NCI-H187 treated with DMSO at 0.1 percent for 48 hours (cell line): ENCODE measurements around the gene UBE3D.
"Not testable (repeated sequence)": the region's sequence is repeated elsewhere in the genome, so short reads cannot be mapped to it uniquely, and the experiment has no call there.

Experiments used
- DNase-seq: peaks from one replicate; lab custom pipeline; 2025; lab: John Stamatoyannopoulos, UW

UBE3D gene

DNA sequence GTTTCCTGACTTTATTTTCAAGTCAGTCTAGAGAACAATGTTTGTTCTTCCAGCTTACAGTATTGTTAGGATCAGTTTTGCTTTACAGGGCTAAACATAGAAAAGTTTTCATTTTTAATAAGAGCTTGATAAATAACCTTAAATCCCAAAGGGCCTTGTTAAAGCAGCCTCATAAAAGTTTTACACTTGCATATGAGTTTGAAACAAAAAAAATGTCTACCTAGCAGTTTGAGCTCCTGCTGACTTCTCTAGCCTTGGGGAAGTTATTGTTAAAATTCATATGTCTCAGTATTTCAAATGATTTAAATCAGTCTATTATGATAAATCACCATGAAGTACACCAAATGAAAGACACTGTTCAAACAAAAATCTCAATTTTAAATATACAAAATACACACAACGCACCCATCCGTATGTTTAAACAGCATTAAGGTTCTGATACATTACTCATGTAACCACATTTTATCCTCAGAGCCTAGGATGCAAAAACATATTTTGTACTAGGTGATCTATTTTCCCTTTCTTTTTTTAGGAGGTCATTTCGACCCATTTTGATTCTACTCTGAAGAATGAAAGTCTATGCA is 87.2 kb downstream of the UBE3D start:
- no peak for DNase-seq

DNA sequence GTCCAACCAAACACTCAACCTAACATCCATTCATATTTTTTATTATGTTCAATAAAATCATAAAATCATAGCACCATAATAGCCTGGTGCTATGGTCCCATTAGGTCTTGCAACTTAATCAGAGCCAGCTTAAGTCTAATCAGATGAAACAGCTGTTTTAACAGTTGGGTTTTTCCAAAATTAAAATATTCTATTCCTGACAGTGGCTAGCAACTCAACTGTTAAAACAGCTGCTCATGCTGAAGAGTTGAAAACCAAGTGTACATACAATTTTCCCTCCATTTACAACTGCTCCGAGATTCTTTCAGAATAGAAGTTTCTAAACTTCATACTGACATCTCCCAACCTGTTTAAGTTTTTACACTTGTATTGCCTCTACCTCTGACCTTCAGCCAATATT is 89.5 kb downstream of the UBE3D start:
- no peak for DNase-seq

DNA sequence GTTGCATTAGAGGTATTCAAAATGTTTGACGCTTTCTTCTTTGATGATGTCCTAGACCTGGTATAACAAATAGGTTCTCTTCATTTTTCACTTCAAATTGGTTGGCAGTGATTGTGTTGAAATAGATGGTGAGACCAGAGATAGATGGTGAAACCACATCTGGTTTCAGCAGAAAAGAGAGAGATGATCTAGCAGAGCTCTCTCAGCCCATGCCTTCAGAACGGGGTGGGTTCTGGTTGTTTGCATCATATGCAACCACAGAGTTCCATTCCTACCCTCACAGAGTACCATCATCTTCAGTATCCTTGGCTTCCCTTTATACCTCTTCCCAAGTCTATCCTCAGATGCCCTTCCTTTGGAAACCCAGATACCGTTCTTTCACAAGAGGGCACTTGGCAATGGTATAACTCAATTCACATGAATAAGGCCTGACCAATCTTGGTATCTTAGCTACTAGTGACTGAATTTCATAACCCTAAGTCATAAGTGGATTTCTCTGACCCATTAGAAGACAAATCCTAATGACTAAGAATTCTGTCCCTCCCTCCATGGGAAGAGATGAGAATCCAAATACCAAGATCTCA is 93.7 kb downstream of the UBE3D start:
- no peak for DNase-seq

DNA sequence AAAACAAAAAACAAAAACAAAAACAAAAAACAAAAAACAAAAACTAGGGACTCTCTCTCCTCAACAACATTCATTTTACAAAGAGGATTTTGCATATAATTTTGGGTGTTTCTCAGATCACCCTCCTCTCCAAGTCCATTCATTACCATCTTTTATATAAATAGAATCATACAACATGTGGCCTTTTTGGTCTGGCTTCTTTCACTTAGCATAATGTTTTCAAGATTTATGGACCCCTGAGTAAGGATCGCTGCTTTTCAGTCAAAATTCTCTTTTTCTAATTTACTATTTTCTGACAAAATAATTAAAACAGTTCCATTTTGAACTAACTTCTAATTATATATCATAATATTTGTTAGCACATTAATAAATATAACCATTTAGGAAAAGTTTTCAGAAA is 94.8 kb downstream of the UBE3D start:
- no peak for DNase-seq

DNA sequence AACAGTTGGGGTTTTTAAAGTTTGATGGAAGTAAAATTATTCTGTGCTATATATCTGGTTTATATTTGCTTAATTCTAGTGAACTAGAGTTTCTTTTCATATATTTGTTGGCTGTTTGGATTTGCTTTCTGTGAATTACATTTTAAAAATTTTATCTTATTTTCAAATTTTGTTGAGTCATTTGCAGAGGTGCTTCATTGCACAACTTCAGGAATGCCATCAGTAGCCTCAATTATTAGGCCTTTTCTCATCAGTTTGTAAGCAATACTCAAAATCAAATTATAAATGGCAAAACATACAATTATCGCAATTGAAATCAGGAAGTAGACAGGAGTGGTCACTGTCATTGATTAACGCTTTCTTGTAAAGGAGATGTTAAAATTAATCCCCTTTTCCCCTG is 96.9 kb downstream of the UBE3D start:
- DNase-seq: no peak

DNA sequence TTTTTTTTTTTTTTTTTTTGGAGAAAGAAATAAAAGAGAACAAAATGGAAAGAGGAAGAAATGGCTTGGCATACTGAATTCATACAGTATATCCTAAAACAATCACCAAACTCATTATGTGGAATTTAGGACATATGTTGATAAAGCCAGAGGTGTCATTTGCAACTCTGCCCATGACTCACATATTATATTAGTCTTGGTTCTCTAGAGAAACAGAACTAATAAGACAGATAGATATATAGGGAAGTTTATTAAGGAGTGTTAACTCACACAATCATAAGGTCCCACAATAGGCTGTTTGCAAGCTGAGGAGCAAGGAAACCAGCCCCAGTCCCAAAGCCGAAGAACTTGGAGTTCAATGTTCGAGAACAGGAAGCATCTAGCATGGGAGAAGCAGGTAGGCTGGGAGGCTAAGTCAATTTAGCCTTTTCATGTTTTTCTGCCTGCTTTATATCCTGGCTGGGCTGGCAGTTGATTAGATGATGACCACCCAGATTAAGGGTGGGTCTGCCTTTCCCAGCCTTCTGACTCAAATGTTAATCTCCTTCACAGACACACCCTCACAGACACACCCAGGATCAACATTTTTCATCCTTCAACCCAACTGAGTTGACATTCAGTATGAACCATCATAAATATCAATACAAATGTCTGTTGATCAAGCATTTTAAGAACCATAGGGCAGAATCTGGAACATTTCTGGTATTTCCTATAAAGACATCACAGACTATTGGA is 102.3 kb downstream of the UBE3D start:
- no peak for DNase-seq

DNA sequence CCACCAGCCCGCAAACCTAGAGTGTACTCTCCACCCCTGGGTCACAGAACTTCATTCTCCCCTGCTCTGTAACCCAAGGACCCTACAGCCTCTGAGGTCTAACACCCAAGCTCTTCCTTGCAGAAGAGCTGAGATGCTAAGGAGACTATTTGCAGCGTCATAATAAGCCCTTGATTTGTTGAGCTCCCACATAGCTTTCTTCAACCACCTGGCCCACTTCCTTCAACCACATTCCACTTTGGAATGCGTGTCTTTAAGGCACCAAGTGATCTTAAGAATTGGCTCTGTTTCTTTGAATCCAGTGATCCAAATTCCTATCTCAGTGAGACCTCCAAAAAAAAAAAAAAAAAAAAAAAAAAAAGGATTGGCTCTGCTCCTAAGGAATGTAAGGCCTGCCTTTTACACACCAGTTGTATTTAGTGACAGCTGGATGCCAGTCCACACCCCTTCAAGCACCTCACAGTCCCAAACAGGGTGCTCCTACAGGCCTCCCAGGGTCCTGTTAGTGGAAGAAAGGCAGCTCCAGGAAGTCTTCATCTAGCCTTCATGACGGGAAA is 106.2 kb downstream of the UBE3D start:
- DNase-seq: no peak

DNA sequence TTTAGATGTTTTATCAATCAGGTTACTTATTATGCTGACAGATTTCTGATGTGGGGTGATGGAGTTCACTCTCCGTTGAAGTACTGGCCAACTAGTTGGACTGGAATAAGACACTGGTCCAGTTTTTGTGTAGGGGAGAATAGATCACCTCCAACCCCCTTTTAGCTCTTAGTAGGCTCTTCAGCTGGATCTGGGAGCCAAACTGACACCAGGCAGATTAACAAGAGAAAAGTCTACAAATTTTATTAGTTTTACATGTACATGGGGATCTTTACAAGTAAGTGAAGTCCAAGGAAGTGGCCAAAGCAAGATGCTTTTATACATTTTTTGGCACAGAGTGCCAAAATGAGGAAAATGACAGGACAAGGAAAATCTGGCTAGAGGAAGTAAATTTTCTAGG is 107.1 kb downstream of the UBE3D start:
- no peak for DNase-seq

DNA sequence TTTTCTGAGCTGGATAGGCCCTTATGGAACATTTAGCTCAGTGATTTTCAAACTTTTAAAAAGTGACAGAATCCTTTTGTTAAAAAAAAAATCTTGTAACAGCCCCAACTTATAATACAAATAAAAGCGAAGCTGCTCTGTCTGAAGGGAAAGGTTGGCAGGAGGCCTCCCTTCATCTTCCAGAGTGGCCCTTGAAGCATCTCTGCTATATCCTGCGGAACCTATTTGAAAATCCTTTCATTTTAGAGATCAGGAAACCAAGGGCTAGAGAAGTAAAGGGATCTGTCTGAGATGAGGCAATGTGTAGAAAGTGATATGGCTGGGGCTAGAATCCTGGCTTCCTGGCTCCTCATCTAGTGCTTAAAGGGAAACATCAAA is 107.8 kb downstream of the UBE3D start:
- DNase-seq: no peak

DNA sequence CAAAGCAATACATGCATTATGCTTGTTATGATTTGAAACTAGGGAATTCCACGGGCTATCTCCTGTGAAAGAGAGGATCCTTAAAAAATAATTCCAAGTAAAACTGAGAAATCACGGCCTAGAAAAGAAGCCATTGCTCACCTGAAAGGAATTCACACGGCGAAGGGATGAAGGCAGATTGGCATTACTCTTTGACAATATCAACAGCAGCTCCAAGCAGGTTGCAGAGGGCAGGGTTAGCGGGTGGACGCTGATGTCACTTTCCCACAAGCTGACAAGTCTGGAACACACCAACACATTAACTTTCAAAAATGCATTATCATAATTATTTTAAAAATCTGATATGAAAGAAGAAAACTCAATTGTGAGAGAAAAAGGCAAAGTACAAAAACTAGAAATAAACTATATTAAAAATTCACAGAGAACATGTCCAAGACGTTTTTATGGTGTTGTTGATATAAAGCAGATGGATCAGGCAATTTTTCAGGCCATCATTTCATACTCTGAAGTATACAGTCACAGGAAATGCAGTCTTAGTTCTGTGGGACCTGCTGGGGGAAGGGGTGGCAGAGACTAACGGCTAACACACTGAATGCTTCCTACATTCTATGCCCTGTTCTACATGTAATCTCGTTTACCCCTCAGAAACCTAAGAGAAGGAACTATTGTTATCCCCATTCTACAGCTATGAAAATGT is 108.3 kb downstream of the UBE3D start:
- DNase-seq: no peak

DNA sequence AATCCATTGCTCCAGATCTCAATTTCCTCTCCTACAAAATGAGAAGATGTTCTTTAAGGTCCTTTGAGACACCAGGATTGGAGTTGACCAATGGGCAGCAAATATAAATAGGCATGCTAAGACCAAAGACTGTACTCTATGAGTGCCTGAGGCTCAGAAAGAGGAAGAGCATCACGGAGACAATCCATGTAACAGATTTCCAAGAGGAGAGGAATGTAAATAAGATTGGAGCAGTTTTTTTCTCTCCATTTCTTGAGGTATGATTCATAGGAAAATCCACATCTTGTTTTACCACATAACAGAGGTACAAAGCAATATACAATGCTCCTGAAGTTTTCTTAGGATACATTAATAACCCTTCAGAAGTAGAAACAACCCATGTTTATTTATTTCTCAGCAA is 109.8 kb downstream of the UBE3D start:
- no peak for DNase-seq

DNA sequence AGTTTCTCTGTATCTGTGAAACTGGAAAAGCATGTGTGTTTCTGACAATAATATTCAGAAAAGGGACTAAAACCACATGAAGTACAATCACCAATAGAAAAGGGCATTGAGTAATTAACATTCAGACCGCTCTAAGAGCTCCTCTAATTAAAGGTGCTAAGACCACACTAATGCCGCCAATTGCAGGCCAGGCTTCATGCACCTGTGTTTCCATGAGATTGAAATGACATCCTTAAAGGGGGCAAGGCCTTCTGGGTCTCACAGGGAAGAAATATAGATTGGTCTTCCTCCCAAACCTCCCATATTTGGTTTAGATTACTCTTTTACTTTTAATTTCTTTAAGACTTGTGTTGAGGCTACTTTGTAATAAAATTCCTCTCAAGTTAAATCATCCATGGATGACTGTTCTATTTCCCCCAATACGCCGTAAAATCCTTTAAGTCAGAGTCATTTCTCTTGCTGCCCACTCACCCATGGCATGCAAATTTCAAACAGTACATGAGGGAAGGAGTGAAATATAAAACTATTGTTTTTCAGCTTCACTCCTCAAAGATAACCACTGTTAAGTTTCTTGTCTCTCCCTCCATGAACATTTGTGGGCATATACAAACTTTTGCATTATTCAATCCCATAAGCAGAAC is 110.6 kb downstream of the UBE3D start:
- DNase-seq: no peak

DNA sequence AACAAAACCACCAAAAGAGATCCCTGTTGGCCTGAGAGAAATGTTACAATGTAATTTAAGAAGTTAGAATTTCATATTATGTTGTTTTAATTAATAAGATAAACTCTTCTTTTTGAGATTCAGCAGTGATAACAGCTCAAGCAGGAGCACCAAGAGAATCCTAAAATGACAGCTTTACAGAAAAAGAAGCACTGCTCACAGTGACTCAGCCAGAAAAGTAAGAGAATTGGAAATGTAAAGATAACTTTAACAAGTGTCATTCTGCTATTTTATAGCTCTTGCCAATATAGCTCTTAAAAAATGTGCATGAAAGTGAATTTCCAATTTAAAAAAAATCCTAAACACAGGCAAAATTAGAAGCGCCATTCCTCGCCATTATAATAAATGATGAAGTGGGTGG is 111.3 kb downstream of the UBE3D start:
- DNase-seq: no peak

DNA sequence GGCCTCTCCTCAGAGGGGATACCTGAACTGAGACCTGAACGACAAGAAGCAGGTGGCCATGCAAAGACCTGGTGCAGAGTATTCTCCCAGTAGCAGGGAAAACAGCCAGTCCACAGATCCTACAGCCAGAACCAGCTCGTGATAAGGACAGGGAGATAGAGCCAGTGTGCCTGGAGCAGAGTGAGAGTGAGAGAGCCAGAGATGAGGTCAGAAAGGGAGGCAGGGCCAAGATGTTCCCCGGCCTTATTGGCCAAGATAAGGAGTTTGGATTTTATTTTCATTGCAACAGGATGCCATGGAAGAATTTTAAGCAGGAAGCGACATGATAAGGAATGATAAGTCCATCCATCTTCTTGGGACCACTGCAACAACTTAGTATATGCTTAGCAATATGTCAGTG is 111.8 kb downstream of the UBE3D start:
- no peak for DNase-seq

DNA sequence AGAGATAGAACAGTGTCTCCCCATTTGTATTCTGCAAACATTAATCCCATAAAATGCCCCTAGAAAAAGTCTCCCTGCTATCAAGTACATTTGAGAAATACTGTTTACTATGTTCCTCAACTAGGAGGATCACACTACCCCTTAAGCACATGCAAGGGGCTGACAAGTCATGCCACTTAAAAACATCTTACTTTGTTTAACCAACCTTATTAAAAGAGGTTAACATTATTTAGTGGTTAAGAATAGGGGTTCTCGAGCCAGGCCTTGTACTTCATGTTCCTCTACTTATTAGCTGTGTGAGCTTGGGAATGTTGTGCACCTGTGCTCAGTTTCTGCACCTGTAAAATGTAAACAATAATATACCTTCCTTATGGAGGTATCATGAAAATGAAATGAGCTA is 113.7 kb downstream of the UBE3D start:
- DNase-seq: no peak

DNA sequence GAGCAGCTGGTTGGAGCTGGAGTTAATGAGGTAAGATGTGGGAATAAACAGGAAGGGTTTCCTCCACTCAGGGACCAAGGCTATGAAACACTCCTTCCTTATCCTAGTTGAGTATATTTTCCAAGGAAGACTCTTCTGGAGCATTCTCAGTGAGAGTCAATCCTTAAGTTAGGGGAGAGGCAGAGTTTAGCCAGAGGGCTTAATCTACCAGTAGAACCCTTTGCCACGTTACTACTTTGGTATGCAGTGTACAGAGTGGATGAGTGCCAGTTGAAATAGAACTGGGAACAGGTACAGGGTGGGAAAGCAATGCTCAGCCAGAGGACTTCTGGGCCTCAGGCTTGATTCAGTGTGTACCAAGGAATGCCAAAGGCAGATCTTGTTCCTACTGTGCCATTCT is 114.3 kb downstream of the UBE3D start:
- DNase-seq: no peak

DNA sequence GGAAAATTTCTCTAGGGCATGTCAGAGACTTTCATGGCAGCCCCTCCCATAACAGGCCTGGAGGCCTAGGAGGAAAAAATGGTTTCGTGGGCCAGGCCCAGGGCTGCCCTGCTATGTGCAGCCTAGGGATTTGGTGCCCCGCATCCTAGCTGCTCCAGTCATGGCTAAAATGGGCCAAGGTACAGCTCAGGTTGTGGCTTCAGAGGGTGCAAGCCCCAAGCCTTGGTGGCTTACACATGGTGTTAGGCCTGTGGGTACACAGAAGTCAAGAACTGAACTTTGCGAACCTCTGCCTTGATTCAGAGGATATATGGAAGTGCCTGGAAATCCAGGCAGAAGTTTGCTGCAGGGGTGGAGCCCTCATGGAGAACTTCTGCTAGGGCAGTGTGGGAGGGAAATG is 134.7 kb downstream of the UBE3D start:
- DNase-seq: not testable (repeated sequence)

DNA sequence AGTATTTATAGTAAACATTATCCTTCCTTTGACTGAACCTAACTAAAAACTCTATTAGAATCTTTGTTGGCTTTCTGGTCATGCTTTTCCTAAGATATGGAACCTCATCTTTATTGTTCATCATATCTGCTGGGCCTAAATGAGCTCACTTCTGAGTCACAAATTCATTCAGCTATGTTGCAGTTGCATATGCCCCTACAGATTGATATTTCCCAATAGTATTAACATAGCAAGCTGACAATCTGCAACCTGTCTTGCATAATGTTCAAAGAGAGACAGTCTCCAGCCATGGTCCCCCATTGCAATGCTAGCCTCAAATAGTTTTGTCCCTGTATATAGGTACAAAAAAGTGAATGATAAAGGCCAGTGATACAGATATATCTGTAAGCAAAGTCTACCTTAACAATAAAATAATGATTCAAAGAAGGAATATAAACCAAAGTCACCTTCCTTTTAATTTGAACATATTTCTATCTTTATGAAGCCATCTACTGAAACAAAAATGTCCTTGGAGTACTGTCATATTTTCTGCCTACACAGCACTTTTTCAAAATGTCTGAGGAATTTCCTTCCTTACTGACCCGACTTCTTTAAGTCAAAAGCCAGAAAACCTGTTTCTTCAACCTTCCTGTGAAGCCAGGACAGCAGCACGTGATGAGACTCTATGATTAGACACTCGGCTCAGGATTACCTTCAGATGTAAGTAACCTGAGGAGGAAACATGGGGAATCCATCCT is 140.7 kb downstream of the UBE3D start:
- no peak for DNase-seq

DNA sequence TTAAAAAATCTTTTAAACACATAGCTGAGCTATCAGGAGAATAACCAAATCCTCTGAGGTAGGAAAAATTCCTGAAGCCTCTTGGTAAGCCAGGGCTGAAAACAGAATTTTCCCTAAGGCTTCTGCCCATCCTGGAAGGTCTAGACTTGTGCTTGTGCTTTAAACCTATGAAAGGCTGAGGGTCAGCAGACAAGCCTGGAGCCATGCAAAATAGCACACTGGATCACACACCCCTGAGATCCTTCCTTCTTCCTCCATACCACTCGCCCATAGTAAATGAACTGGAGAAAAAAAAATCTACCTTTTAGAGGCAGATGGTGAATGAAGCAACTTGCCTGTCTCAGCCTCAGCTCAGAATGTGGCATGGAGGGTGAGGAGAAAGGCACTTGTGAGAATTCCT is 144.4 kb downstream of the UBE3D start:
- DNase-seq: no peak

DNA sequence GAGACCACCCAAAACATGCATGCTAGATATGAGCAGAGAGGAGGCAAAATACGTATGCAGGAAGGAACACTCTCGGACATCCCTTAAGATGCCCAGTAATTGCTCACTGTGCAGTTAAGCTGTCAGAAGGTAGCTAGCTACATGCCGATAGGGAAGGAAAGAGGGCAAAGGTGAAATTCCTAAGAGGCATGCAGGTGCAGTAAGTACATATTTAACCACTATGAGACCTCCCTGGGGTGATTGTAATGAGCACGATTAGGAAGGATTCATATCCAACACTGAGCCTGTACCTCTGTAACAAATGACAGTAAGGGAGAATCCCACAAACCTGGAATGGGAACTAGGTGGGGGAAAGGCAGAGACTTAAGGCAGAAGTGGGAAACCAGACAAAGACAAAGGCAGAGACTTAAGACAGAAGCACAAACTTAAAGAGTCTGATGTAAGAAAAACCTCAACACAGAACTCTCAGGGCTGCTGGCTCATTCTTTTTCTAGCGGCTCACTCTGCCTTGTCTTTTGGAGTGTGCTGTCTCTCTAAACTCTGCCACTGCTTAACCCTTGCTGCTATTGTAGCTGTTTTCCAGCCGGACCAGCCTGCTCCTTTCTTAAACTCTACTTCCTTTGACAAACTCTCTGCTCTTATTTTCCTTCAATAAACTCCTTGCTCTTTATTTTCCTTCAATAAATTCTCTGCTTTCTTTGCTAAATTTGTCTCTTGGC is 148.1 kb downstream of the UBE3D start:
- no peak for DNase-seq

DNA sequence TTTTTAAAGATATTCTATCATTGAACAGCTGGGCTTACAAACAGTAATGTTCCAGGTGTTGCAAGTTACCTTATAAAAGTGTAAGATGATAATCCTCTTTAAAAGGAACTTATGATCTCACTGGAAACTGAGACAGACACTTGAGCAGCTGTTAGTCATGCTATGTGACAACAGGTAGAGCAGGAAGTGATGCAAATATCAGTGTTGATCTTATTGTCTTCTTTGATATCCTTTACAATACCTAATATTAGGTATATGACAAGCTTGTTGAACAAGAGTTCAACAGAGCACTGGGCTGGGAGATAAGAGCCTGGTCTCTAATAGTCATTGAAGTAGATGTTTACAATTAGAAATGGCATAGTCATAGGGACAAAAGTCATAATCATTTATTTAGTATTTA is 150.0 kb downstream of the UBE3D start:
- no peak for DNase-seq
